HepG2 (cell line): ENCODE measurements around the gene PRCD. TPM values are rescaled to one million over a fixed set of nuclear protein-coding genes. Genes with fewer than 3 reads are reported as not detected.
A peak's percentile ranks its signal among the peaks of the same experiment; 100 is the strongest.

Experiments
- BORCS8-MEF2B ChIP-seq: sonication (generic); formaldehyde crosslinking; IDR thresholded peaks from 2 replicates; pipeline ENCODE4 v1.8.0; 2022; ENCODE audit warnings: mild to moderate bottlenecking, missing genetic modification reagents
- CBX2 ChIP-seq, 2 experiments: fragments of 200-600 bp in 1 of 2; sonication (generic); formaldehyde crosslinking in 1 of 2; IDR thresholded peaks; 2 replicates each; pipeline versions ENCODE4 v1.7.0 to v1.8.1; 2018 to 2022; ENCODE audit warnings: low read depth in 2 of 2, low read length in 1 of 2, mild to moderate bottlenecking in 1 of 2, missing genetic modification reagents in 1 of 2
- CCDC6 ChIP-seq: sonication (generic); formaldehyde crosslinking; IDR thresholded peaks from 2 replicates; pipeline ENCODE4 v1.8.1; 2022; ENCODE audit warnings: mild to moderate bottlenecking, missing genetic modification reagents, moderate library complexity
- KLF11 ChIP-seq: IDR thresholded peaks from 2 replicates; pipeline ENCODE4 v1.6.1; 2016; ENCODE audit warnings: missing compliant biosample characterization
- MEIS1 ChIP-seq: sonication (generic); formaldehyde crosslinking; IDR thresholded peaks from 2 replicates; pipeline ENCODE4 v1.9.0; 2021; ENCODE audit warnings: mild to moderate bottlenecking, missing genetic modification reagents, moderate library complexity, borderline replicate concordance
- NCOA5 ChIP-seq: sonication (generic); formaldehyde crosslinking; IDR thresholded peaks from 2 replicates; pipeline ENCODE4 v1.4.0; 2020; ENCODE audit warnings: missing genetic modification reagents
- NRL ChIP-seq: sonication (generic); formaldehyde crosslinking; IDR thresholded peaks from 2 replicates; pipeline ENCODE4 v1.5.0; 2020; ENCODE audit warnings: missing genetic modification reagents, mild to moderate bottlenecking, moderate library complexity, borderline replicate concordance
- PRMT3 ChIP-seq: sonication (generic); formaldehyde crosslinking; IDR thresholded peaks from 2 replicates; pipeline ENCODE4 v1.8.1; 2022; ENCODE audit warnings: low read depth, mild to moderate bottlenecking, moderate library complexity, missing genetic modification reagents, borderline replicate concordance
- RAD21 ChIP-seq: fragments of 450-650 bp; formaldehyde crosslinking; IDR thresholded peaks from 2 replicates; pipeline ENCODE4 v1.5.0; 2020; ENCODE audit warnings: mild to moderate bottlenecking
- SNRNP70 ChIP-seq: fragments of 200-400 bp; formaldehyde crosslinking; IDR thresholded peaks from 2 replicates; pipeline ENCODE4 v1.6.1; 2017; ENCODE audit warnings: mild to moderate bottlenecking, low read depth, low read length, moderate library complexity
- TBL1XR1 ChIP-seq: fragments of 150-350 bp; IDR thresholded peaks from 2 replicates; pipeline ENCODE4 v1.6.1; 2014; ENCODE audit warnings: borderline replicate concordance, low read length; ENCODE audit not compliant: partially characterized antibody
- TEAD3 ChIP-seq: optimal IDR thresholded peaks from 2 replicates; pipeline ENCODE3; 2016; ENCODE audit warnings: borderline replicate concordance
- TOPORS ChIP-seq: sonication (generic); formaldehyde crosslinking; IDR thresholded peaks from 2 replicates; pipeline ENCODE4 v1.8.0; 2023; ENCODE audit warnings: mild to moderate bottlenecking, missing genetic modification reagents
- ZFP36 ChIP-seq: fragments of 150-350 bp; IDR thresholded peaks from 2 replicates; pipeline ENCODE4 v1.6.1; 2018; ENCODE audit warnings: borderline replicate concordance, low read length, low read depth; ENCODE audit not compliant: partially characterized antibody
- ZNF335 ChIP-seq: sonication (generic); formaldehyde crosslinking; IDR thresholded peaks from 2 replicates; pipeline ENCODE4 v1.4.0; 2020; ENCODE audit warnings: missing genetic modification reagents
- ZNF468 ChIP-seq: sonication (generic); formaldehyde crosslinking; IDR thresholded peaks from 2 replicates; pipeline ENCODE4 v1.8.0; 2022; ENCODE audit warnings: mild to moderate bottlenecking, moderate library complexity, missing genetic modification reagents
- ZNF782 ChIP-seq: sonication (generic); formaldehyde crosslinking; IDR thresholded peaks from 2 replicates; pipeline ENCODE4 v1.4.0; 2020; ENCODE audit warnings: missing genetic modification reagents, mild to moderate bottlenecking, borderline replicate concordance
- ZNF788 ChIP-seq: sonication (generic); formaldehyde crosslinking; IDR thresholded peaks from 2 replicates; pipeline ENCODE4 v1.5.0; 2020; ENCODE audit warnings: mild to moderate bottlenecking, missing genetic modification reagents, borderline replicate concordance
- ZSCAN20 ChIP-seq: sonication (generic); formaldehyde crosslinking; IDR thresholded peaks from 2 replicates; pipeline ENCODE4 v1.4.0; 2020; ENCODE audit warnings: missing genetic modification reagents, mild to moderate bottlenecking, borderline replicate concordance
- polyA plus RNA-seq, 8 experiments: library from polyadenylated mRNA; depleted of rRNA in 3 of 8; stranded (reverse) in 7 of 8; unstranded in 1 of 8; fragments of >200 nt; fragmentation: Illumina TruSeq in 4 of 8; extraction: Trizol in 4 of 8; gene quantifications; 2 replicates each; pipeline versions ENCODE4 v1.2.1 to v1.2.3, GENCODE V29; 2011 to 2016; ENCODE audit warnings: low read depth in 4 of 8, missing spikeins in 1 of 8, mixed read lengths in 1 of 8; ENCODE audit not compliant: insufficient read depth in 1 of 8
- total RNA-seq, 5 experiments: library from RNA; depleted of rRNA; stranded (reverse); fragments of >200 nt; fragmentation: Illumina TruSeq; extraction: Trizol; gene quantifications; 2 replicates each; pipeline ENCODE4 v1.2.3, GENCODE V29; 2016; ENCODE audit warnings: low read depth in 1 of 5
- TF ChIP-seq, protein P1 (sequence below): sonication (generic); formaldehyde crosslinking; IDR thresholded peaks from 2 replicates; pipeline ENCODE4 v1.4.0; 2020; ENCODE audit warnings: mild to moderate bottlenecking, low read depth, missing genetic modification reagents
- TF ChIP-seq, protein P2 (sequence below): sonication (generic); formaldehyde crosslinking; conservative IDR thresholded peaks from 2 replicates; pipeline ENCODE4 v1.8.0; 2022; ENCODE audit warnings: mild to moderate bottlenecking, moderate library complexity, missing genetic modification reagents
- TF ChIP-seq, protein P3 (sequence below): sonication (generic); formaldehyde crosslinking; IDR thresholded peaks from 2 replicates; pipeline ENCODE4 v1.5.1; 2020; ENCODE audit warnings: missing genetic modification reagents, mild to moderate bottlenecking, borderline replicate concordance
- TF ChIP-seq, protein P4 (sequence below): sonication (generic); formaldehyde crosslinking; IDR thresholded peaks from 2 replicates; pipeline ENCODE4 v1.5.0; 2020; ENCODE audit warnings: mild to moderate bottlenecking, missing genetic modification reagents, moderate library complexity

Gene PRCD
- total and polyA plus RNA-seq, 2 of the 13 experiments (the other 11 are each of a cell fraction or from before 2014, with no cell fraction given): 0.51 TPM; not detected in 1

DNA sequence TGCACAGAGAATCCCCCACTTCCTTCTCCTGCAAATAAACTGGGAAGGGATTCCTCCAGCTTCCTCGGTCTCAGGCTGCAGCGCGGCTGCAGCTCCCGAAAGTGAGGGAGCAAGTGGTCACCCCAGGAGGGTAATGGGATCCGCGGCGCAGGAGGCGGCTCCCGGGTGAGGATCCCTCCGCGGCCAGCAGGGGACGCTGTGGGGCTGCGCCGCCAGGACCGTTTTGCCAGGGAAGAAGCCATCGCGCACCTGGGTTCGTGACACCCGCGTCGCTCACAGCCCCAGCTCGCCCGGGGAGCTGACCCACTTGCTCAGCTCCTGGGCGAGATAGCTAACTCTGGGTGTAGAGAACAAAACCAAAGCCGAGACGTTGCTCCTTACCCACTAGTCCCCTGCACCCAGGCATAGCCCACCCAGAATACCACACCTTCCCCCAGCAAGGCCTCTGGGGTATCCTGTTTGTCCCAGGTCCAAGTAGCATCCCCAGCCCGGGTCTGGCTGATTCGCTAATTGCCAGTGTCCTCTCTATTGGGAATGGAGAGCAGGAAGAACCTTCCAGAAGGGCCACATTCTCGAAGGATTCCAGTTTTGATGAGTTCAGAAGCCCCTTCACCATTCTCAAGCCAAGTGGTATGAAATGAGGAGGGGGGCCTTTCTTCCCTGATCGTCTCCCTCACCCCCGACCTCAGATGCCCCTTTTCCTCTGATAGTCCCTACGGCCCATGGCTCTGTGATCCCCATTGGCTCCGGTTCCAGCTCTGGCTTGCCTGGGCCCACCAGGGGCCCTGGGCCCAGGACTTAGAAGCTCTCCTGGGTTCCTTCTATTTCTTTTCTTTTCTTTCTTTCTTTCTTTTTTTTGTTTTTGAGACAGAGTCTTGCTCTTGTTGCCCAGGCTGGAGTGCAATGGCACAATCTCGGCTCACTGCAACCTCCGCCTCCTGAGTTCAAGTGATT, 16.5 kb upstream of the PRCD start (continued):
- no peak for TF ChIP-seq BORCS8-MEF2B
- no peak for TF ChIP-seq CBX2 (IDR thresholded peaks at IDR 0.05; ENCODE audit: low read depth, low read length)
- TF ChIP-seq CBX2 (CRISPR knock-in tag; IDR thresholded peaks at IDR 0.05; ENCODE audit: low read depth): no peak; the same call in 1 of the 2 replicates
- no peak for TF ChIP-seq ZFP36
- TF ChIP-seq KLF11 (CRISPR knock-in tag): peak; percentile 82; the same call in 1 of the 2 replicates
- TF ChIP-seq MEIS1 (CRISPR knock-in tag): no peak
- TF ChIP-seq ZNF782 (CRISPR knock-in tag): peak; percentile 38; the same call in 1 of the 2 replicates
- TF ChIP-seq, protein P1, sequence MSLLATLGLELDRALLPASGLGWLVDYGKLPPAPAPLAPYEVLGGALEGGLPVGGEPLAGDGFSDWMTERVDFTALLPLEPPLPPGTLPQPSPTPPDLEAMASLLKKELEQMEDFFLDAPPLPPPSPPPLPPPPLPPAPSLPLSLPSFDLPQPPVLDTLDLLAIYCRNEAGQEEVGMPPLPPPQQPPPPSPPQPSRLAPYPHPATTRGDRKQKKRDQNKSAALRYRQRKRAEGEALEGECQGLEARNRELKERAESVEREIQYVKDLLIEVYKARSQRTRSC: 0 out of 2 replicates have a peak, but pooled peaks have one; percentile 35
- TF ChIP-seq, protein P2, sequence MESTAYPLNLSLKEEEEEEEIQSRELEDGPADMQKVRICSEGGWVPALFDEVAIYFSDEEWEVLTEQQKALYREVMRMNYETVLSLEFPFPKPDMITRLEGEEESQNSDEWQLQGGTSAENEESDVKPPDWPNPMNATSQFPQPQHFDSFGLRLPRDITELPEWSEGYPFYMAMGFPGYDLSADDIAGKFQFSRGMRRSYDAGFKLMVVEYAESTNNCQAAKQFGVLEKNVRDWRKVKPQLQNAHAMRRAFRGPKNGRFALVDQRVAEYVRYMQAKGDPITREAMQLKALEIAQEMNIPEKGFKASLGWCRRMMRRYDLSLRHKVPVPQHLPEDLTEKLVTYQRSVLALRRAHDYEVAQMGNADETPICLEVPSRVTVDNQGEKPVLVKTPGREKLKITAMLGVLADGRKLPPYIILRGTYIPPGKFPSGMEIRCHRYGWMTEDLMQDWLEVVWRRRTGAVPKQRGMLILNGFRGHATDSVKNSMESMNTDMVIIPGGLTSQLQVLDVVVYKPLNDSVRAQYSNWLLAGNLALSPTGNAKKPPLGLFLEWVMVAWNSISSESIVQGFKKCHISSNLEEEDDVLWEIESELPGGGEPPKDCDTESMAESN (CRISPR knock-in tag): peak; percentile 65; the same call in 1 of the 2 replicates
- no peak for TF ChIP-seq CCDC6 (CRISPR knock-in tag)
- TF ChIP-seq ZNF788 (CRISPR knock-in tag): peak; percentile 93
- TF ChIP-seq ZSCAN20 (CRISPR knock-in tag): no peak
- no peak for TF ChIP-seq SNRNP70
- TF ChIP-seq, protein P3, sequence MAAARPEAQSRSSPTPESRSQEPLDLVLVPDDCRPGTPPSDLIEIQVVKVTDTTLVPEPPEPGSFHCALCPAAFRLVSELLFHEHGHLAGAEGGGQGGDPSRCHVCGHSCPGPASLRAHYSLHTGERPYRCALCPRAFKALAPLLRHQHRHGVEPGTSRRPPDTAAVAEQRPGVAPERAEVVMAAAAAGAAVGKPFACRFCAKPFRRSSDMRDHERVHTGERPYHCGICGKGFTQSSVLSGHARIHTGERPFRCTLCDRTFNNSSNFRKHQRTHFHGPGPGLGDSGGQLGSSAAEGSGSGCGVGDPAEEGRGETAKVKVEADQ: peak; percentile 59; the same call in 1 of the 2 replicates
- 0 out of 2 replicates have a peak, but pooled peaks have one; percentile 50 for TF ChIP-seq ZNF335 (CRISPR knock-in tag)
- TF ChIP-seq, protein P4, sequence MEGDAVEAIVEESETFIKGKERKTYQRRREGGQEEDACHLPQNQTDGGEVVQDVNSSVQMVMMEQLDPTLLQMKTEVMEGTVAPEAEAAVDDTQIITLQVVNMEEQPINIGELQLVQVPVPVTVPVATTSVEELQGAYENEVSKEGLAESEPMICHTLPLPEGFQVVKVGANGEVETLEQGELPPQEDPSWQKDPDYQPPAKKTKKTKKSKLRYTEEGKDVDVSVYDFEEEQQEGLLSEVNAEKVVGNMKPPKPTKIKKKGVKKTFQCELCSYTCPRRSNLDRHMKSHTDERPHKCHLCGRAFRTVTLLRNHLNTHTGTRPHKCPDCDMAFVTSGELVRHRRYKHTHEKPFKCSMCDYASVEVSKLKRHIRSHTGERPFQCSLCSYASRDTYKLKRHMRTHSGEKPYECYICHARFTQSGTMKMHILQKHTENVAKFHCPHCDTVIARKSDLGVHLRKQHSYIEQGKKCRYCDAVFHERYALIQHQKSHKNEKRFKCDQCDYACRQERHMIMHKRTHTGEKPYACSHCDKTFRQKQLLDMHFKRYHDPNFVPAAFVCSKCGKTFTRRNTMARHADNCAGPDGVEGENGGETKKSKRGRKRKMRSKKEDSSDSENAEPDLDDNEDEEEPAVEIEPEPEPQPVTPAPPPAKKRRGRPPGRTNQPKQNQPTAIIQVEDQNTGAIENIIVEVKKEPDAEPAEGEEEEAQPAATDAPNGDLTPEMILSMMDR (CRISPR knock-in tag): peak; percentile 100
- TF ChIP-seq ZNF468 (CRISPR knock-in tag): no peak
- no peak for TF ChIP-seq PRMT3 (CRISPR knock-in tag)
- TF ChIP-seq TEAD3 (CRISPR knock-in tag): peak; percentile 62
- no peak for TF ChIP-seq NCOA5 (CRISPR knock-in tag)
- peak; percentile 35; the same call in 1 of the 2 replicates for TF ChIP-seq NRL
- no peak for TF ChIP-seq TOPORS (CRISPR knock-in tag)
- no peak for TF ChIP-seq TBL1XR1
- TF ChIP-seq RAD21: peak; percentile 100
